ENCODE results near the gene ACP6. TPM values are rescaled to one million over a fixed set of nuclear protein-coding genes. Genes with fewer than 3 reads are reported as not detected.
"Not testable (repeated sequence)": the region's sequence is repeated elsewhere in the genome, so short reads cannot be mapped to it uniquely, and the experiment has no call there.

The ACP6 gene
- total RNA-seq, 2 donors from 2014 or later, result 9.0 to 9.3 TPM

DNA sequence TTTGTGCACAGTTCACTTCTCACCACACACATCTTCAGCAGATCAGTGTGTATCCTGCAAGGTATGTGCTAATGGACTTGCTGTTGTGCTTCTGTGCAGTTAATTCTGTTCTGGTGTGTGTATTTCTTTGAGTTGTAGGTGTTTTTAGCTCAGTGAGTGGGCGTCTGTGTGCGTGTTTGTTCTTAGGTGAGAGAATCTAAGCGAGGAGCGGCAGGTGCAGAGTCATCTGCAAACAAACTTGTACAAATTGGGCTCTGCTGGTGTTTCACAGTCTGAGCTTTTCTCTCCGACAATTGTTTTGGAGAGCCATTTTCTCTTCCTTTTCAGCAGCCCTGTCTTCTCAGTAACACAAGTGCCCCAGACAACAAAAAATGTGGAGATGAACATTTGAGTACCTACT lies 43.6 kb downstream of the ACP6 start:
- intact Hi-C loops (cut with DNase I), result loop anchor here in 1 of 2 donors (5.0 kb wide), 1 partner anchor 129 kb away; no protein-coding TSS in a partner anchor
- no peak for DNase-seq (ENCODE audit: low spot score)

DNA sequence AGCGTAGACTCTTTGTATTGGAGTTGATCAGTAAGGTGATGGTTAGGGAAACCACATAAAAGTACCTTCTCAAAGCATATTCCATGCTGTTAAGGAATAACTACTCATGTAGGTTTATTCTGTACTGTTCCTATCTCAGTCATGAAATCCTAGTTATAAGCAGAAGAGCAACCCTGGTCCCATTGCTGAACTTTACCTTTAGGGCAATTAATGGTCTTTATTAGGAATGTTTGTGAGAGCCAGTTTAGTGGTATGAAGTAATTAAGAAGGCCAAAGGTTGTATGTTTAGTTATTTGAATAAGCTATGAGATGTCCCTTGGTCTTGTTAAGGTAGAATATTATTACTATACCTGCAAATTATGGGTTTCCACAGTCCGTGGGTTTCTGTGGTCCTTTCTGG lies 44.0 kb downstream of the ACP6 start:
- DNase-seq (ENCODE audit: low spot score), result no peak
- intact Hi-C loops (cut with DNase I), result loop anchor here in 1 of 2 donors (5.0 kb wide), 1 partner anchor 129 kb away; no protein-coding TSS in a partner anchor

DNA sequence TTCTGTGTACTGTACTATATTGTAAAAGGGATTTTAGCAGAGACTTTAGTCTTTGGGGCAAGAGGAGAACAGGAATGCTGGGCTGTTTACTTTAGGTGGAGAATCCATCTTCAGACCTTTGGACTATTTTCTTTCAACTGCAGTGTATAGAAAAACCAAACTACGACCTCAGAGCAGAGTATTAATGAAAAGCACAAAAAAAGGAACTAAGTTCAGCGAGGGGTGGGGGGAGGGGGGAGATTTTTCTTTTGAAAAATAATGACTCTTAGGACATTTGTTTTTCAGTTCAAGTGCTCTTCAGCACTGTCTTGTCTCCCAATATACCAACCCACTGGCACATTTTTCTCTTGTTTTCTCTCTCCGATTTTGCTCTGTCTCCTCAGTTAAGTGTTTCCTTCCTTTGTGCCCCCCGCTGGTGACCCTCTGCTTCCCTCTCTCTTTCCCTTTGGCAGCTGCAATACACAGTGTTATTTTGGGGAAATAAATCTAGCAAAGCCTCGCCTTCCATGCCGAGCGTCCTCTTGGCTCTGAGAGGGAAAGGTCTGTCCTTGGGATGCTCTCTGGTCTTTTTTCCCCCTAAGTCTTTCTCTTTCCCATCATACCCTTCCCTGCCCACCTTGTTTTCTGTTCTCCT lies 44.8 kb downstream of the ACP6 start:
- intact Hi-C loops (cut with DNase I), result loop anchor here in 1 of 2 donors (5.0 kb wide), 1 partner anchor 128 kb away; no protein-coding TSS in a partner anchor
- DNase-seq (ENCODE audit: low spot score), result no peak

DNA sequence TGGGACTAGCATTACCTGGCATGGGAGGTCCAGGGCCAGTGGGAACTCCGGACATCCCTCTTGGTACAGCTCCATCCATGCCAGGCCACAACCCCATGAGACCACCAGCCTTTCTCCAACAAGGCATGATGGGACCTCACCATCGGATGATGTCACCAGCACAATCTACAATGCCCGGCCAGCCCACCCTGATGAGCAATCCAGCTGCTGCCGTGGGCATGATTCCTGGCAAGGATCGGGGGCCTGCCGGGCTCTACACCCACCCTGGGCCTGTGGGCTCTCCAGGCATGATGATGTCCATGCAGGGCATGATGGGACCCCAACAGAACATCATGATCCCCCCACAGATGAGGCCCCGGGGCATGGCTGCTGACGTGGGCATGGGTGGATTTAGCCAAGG lies 45.8 kb downstream of the ACP6 start:
- DNase-seq (ENCODE audit: low spot score), result no peak
- intact Hi-C loops (cut with DNase I), result no loop called here

DNA sequence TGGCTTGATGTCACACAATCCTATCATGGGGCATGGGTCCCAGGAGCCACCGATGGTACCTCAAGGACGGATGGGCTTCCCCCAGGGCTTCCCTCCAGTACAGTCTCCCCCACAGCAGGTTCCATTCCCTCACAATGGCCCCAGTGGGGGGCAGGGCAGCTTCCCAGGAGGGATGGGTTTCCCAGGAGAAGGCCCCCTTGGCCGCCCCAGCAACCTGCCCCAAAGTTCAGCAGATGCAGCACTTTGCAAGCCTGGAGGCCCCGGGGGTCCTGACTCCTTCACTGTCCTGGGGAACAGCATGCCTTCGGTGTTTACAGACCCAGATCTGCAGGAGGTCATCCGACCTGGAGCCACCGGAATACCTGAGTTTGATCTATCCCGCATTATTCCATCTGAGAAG lies 46.3 kb downstream of the ACP6 start:
- intact Hi-C loops (cut with DNase I), result no loop called here

DNA sequence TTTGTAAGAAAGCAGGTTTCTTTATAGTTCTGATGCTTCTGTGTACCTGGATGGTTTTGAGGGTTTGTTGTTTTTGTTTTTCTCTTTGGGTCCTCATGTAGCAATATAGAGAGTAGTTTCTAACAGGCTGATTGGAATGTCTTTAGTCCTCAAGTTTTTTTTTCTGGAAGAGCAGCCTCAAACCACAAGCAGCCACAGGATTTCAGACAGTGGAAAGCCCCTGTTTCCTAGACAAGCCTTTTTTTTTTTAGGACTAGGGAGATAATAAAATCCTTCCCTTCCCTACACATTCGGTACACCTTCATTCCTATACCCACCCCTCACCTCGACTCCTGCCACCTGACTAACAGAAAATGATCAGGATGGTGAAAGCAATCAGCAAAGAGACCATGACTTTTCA lies 47.6 kb downstream of the ACP6 start:
- no peak for DNase-seq (ENCODE audit: low spot score)
- intact Hi-C loops (cut with DNase I), result no loop called here

More for the DNA sequence above, 46.3 kb downstream of the ACP6 start:
- no peak for DNase-seq (ENCODE audit: low spot score)

DNA sequence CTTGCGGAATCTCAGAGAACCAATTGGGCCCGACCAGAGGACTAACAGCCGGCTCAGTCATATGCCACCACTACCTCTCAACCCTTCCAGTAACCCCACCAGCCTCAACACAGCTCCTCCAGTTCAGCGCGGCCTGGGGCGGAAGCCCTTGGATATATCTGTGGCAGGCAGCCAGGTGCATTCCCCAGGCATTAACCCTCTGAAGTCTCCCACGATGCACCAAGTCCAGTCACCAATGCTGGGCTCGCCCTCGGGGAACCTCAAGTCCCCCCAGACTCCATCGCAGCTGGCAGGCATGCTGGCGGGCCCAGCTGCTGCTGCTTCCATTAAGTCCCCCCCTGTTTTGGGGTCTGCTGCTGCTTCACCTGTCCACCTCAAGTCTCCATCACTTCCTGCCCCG lies 49.8 kb downstream of the ACP6 start:
- no peak for DNase-seq (ENCODE audit: low spot score)
- intact Hi-C loops (cut with DNase I), result no loop called here

DNA sequence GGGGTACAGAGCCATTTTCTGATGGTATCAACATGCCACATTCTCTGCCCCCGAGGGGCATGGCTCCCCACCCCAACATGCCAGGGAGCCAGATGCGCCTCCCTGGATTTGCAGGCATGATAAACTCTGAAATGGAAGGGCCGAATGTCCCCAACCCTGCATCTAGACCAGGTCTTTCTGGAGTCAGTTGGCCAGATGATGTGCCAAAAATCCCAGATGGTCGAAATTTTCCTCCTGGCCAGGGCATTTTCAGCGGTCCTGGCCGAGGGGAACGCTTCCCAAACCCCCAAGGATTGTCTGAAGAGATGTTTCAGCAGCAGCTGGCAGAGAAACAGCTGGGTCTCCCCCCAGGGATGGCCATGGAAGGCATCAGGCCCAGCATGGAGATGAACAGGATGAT lies 50.6 kb downstream of the ACP6 start:
- intact Hi-C loops (cut with DNase I), result no loop called here
- DNase-seq (ENCODE audit: low spot score), result no peak

DNA sequence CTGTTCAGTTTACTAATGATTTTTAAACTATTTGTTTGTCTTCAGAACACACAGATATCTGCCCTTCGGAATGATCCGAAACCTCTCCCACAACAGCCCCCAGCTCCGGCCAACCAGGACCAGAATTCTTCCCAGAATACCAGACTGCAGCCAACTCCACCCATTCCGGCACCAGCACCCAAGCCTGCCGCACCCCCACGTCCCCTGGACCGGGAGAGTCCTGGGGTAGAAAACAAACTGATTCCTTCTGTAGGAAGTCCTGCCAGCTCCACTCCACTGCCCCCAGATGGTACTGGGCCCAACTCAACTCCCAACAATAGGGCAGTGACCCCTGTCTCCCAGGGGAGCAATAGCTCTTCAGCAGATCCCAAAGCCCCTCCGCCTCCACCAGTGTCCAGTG lies 51.6 kb downstream of the ACP6 start:
- intact Hi-C loops (cut with DNase I), result no loop called here
- no peak for DNase-seq (ENCODE audit: low spot score)

DNA sequence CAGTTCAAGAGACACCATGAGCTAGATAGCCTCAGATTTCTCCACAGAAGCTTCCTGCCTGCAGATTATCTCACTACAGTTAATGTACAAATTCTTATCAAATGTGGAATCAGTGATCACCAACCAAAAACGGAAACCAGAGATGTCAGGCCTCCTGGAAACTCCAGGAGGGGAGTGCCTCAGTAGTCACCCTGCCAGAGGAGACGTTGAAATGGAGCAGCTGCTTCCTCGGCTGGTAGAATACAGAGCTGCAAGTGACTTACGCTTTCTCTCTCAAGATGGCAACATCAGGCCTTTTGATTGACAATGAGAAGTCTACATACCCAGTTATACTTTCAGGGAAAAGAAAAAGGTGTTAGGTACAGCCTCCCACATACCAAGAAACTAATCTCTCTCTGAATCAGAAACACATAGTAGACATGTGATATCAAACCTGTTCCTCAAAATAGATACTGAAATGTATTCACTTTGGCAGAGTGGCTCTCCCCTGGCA lies 52.2 kb downstream of the ACP6 start:
- intact Hi-C loops (cut with DNase I), result no loop called here
- DNase-seq (ENCODE audit: low spot score), result no peak

DNA sequence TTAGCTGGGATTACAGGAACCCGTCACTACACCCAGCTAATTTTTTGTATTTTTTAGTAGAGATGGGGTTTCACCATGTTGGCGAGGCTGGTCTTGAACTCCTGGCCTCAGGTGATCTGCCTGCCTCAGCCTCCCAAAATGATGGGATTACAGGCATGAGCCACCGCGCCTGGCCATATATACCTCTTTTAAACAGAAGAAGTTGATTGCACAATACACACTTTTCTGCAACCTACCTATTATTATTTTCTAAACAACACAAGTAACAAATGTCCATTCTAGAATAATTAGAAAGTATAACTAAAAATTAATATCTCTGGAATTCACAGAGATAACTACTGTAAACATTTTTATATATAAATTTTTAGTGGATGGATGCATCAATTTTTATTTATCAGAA lies 55.4 kb downstream of the ACP6 start:
- DNase-seq (ENCODE audit: low spot score); intact Hi-C loops (cut with DNase I): not testable (repeated sequence)

DNA sequence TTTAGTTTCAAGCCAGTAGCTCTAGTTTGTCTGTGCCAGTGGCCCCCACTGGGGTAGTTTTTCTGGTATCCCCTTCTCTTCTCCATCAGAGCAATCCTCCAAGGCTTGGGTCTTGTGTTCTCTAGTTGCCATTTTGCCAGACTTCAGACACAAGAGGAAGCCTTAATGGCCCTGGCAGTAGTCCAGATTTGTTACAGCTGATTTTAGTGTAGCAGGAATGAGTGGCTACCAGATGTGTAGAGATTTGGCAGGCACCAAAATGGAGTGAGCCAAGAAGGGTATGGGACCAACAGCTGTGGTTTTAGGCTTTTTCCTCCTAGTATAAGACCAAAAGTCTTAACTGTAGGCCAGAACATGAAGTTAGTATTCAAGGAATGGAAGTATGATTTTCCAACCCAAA lies 56.8 kb downstream of the ACP6 start:
- intact Hi-C loops (cut with DNase I), result no loop called here
- DNase-seq (ENCODE audit: low spot score), result no peak

DNA sequence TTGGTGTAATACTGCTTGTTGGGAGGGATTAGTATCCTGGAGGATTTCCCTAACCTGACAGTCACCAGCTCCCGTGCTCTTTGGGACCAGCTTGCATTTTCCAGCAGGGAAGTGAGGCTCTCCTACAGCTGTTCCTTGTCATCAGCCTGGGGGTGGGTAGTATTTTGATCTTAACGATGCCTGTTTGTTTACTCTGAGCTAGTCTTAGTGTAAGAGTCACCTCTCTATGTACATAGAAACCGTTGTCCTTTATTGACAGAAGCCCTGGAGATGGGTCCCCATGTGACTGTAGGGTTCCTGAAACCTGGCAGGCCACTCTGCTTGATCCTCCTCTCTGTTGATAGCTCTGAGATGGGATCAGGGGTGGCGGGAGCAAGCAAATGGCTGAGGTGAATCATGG lies 58.0 kb downstream of the ACP6 start:
- DNase-seq (ENCODE audit: low spot score), result no peak
- intact Hi-C loops (cut with DNase I), result no loop called here

DNA sequence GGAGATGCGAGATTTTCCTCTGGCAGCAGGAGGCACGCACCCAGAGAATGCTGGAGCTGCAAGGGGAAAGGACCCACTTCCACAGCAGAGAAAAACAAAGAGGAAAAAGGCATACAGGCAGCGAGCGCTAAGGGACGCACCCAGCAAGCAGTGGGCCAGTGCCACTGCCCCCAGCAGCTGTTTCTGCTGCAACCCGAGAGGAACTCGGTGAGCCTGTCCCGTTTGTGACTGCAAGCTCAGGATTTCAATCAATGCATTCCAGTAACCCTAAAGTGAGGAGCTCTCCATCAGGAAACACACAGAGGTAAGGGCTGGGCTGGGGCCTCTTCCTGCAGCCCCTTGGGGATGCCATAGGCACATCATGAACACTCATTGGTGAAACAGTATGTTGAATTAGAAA lies 58.7 kb downstream of the ACP6 start:
- intact Hi-C loops (cut with DNase I), result no loop called here
- DNase-seq (ENCODE audit: low spot score), result no peak

DNA sequence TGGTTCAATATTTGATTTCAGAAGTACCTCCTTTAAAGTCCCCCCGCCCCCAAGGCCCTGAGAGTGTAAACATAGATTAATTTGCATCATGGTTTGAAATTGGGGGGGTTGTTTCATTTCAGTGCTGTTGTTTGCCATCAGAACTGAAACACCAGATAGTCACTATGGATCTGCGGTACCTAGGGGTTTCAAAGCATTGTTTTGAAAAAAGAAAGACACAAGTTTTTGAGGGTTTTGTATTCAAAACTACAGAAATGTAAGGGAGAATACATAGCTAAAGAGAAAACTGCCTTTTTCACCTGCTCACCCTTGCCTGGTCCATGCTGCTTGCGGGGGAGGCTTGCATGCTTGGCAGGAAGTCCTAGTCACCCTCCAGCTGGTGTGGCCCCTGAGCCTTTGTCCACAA lies 59.3 kb downstream of the ACP6 start:
- DNase-seq (ENCODE audit: low spot score), result no peak
- intact Hi-C loops (cut with DNase I), result no loop called here

DNA sequence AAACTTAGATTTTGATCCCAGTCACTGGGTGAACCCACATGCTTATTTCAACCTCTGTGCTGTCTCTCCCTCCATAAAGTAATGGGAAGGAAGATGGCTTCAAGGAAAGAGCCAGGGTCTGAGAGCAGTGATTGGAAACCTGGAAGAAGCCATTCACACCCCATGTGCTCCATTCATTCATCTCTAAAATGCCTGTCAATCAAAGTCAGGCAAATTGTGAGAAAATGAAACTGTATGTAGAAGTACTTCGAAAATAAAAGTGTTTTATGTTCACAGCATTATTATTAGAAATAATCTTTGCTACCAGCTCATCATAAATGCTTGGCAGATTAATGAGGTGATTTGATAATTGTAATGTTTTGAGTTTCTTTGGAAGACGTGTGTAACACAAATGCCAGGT lies 61.0 kb downstream of the ACP6 start:
- intact Hi-C loops (cut with DNase I), result no loop called here
- no peak for DNase-seq (ENCODE audit: low spot score)

DNA sequence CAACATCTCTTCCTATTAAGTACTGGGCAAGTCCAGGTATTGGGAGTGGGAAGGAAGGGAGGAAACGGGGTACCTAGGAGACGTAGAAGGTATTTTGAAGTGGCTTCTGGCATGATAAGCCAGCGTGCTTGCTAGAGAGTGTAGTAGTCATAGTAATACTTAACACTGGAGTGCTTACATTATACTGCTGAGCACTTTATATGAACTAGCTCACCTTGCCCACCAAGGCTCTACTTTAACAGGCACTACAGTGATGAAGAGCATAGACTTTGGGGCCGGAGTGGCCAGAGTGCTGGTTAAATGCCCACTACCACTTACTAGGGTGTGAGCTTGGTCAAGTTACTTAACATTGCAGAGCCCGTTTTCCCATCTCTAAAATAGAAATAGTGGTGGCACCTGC lies 61.7 kb downstream of the ACP6 start:
- intact Hi-C loops (cut with DNase I), result no loop called here
- no peak for DNase-seq (ENCODE audit: low spot score)

DNA sequence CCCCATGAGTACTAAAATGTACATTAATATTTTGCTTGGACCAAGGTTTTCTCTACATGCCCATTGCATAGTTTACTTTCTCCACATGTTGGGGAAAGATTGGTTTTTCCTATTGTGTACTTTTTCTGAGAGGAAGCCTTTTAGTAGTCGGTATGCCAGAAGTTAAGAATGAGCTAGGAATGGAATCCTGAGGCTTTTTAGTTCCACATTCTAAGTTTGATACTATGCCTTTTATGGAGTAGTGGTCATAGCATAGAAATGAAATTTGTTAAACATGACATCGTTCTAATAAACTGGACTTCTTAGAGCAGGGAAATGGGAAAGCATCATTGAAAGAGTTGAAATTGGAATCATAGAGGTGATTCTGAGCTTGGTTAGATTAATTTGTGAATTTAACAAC lies 64.7 kb downstream of the ACP6 start:
- intact Hi-C loops (cut with DNase I), result no loop called here
- no peak for DNase-seq (ENCODE audit: low spot score)

DNA sequence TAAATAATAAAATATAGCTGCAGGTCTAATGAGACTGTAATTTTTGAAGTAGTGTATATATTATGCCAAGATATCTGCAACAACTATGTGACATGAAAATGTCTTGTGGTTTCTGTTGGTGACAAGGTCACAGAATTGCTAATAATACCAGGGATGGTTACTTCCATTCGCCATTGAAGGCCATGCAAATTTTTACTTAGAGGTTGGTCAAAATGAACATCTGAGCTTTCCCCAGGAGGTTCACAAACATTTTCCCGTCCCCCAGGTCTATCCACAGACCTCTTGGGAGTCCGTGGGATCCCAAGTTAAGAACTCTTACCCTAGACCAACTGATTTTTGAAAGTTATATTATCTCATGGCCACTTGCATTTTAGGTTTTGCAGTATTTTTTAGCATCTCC lies 66.3 kb downstream of the ACP6 start:
- intact Hi-C loops (cut with DNase I), result no loop called here
- no peak for DNase-seq (ENCODE audit: low spot score)

DNA sequence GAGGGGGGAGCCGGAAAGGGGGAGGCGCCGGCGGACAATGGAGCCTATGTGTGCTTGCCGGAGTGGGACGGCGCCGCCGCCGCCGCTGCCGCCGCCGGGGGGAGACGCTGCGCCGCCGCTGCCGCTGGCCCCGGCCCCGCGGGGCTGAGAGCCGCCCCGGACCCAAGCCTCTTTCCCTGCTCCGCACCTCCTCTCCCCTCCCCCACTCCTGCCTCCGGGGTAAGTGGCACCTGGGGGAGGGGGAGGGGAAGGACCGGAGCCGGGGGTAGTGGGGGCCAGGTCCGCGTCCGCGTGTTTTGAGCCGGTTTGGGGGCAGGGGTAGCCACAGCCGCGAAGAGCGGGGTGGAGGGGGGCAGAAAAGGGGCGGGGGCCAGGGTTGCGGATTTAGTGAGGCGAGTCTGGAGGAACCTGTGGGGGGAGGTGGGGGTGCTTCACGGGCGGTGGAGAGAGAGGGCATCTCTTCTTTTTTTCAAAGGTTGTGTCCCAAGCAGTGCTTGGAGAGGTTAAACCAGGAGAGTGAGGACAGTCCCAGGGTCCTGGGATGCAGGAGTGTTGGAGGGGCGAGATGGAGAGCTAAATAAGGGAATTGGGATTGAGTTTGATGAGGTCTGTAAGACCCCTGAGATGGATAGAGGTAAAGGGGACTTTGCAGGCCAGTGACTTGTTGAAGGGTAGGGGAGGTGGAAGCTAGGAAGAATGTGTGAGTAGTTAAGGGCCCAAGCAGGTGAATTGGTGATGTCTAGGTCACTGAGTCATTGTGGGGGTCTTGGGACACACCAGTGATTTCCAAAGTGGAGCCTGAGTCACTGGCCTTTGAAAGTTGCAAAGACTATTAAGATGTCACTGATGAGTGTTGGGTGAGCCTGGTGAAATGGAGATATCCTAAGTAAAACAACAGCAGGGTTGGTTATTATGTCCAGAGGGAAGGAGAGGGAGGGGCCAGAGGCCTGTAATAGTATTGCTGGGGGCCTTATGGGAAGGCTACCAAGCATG lies 69.9 kb downstream of the ACP6 start:
- no peak for DNase-seq (ENCODE audit: low spot score)
- intact Hi-C loops (cut with DNase I), result loop anchor here in 1 of 2 donors (1.0 kb wide), 1 partner anchor 58 kb away; no protein-coding TSS in a partner anchor
